ENCODE results near the gene C2CD4D.

GRCh38 chr1:151833172-151833900 lies 6.3 kb downstream of the C2CD4D start:
- TF ChIP-seq CTCF (IDR thresholded peaks at IDR 0.05; ENCODE audit: insufficient read depth, low read depth, low read length) (no peak), EZH2 (IDR thresholded peaks at IDR 0.05; ENCODE audit: insufficient read depth, low read length) (no peak)
